NB4 (cell line): Measurements from ENCODE around the gene PTPN5.

Experiments used
- DNase-seq: peaks from one replicate; pipeline ENCODE4 v3.0.0; 2010; ENCODE audit warnings: low read depth
- H3K4me3 ChIP-seq: one replicate; pipeline ENCODE4 v1.5.1; 2011; ENCODE audit warnings: mild to moderate bottlenecking, low read depth, low read length, moderate library complexity
- CTCF ChIP-seq: IDR thresholded peaks from one replicate; pipeline ENCODE4 v1.5.1; 2012; ENCODE audit warnings: low read depth, low read length
- MAX ChIP-seq: IDR thresholded peaks from 2 replicates; pipeline ENCODE4 v1.6.1; 2011; ENCODE audit warnings: low read depth, low read length
- MYC ChIP-seq: IDR thresholded peaks from 2 replicates; pipeline ENCODE4 v1.6.1; 2011; ENCODE audit warnings: low read depth, low read length
- POLR2A ChIP-seq: IDR thresholded peaks from 2 replicates; pipeline ENCODE4 v1.6.1; 2011; ENCODE audit warnings: mild to moderate bottlenecking; ENCODE audit not compliant: insufficient read length; ENCODE audit errors: extremely low read depth

The PTPN5 gene

GRCh38 chr11:18706330-18707243 lies 85.0 kb downstream of the PTPN5 start:
- no peak overlapping the region for H3K4me3 ChIP-seq
- TF ChIP-seq MAX (no peak), POLR2A (no peak), MYC (no peak), CTCF (no peak)
- no peak for DNase-seq

DNA sequence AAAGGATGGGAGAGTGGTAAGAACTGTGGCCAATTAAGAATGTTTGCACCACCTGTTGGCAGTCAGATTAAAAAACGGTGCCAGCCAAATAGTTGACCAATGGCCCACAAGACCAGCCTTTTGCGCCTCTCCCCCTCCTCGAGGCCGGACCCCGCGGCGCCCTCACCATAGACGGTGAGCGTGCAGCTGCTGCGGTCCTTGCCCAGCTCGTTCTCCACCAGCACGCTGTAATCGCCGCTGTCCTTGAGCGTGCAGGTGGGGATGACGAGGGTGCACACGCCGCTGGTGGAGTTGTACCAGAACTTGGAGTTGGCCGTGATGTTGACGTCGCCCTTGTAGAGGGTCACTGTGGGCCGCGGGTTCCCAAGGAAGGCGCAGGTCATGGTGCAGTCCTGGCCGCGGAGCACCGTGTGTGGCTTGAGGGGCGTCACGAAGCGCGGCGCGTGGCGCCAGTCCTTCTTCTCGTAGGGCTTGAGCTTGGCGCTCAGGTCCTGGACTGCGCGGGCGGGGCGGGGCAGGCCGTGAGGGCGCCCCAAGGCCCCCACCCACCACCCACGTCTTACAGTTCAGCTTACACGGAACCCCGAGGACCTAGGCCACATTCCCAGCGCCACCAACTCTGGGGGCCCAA lies 85.8 kb downstream of the PTPN5 start:
- H3K4me3 ChIP-seq, result no peak overlapping the region
- TF ChIP-seq CTCF (no peak), MYC (no peak), POLR2A (no peak), MAX (no peak)
- no peak for DNase-seq

GRCh38 chr11:18704698-18705097 lies 86.9 kb downstream of the PTPN5 start:
- no peak for DNase-seq
- H3K4me3 ChIP-seq, result no peak overlapping the region
- TF ChIP-seq MAX (no peak), POLR2A (no peak), MYC (no peak), CTCF (no peak)

DNA sequence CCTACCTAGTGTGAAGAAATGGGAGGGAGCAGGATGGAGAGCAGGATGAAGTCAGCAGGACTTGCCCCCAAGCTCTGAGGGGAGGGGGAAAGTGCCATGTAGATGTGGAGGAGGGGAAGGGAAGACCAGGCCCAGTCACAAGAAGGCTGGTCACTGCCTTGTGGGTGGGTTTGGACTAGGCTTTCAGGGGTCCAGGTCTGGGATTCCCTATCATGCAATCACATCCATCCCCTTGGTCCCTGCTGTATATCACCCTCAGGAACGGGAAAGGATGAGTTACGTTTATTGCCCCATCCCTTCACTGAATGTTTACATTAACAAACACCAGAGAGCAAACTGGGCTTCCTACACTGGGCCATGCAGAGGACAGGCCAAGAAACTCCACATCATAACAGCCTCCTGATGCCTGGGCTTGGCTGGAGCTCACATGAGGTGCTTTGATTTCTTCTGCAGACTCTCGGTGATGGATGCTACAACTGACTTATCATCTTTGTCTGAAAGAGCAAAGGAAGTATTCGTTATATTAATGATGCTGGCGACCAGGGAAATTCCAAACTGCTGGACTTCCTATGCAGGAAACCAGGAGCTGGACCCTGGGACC lies 87.5 kb downstream of the PTPN5 start:
- DNase-seq, result no peak
- H3K4me3 ChIP-seq, result no peak overlapping the region
- no peak for TF ChIP-seq MAX
- no peak for TF ChIP-seq CTCF
- TF ChIP-seq POLR2A, result no peak
- no peak for TF ChIP-seq MYC

DNA sequence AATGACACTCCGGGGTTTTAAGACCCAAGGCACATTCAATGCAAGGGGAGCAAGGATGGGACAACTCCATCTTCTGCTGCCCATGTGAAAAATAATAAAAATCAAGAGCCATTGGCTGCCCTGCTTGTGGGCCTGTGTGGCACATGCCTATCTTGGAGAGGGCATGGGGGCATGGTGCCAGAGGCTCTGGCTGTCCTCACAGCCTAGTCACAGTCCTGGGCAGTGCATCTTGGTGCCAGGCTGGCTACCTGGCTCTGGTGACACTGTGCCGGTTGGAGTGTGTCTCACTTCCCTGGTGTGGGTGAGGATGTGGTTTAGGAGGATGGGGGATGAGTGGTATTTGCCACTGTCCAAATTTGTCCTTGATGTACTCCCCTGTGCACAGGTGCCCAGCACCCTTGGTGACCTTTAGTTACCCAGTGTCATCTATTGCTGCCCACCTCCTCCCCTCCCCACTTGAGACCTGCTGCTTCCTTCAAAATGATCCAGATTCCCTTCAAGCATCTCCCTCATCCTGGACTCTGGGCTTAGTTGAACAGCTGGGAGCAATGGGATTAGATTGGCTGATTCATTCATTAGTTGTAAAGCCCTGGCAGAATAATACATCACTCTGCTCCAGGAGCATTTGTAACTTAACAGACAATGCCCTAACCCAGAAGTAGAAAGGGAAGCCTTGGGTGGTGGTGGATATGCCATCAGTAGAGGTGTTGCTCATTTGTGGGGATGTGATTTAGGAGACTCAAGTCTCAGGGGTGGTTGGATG lies 88.4 kb downstream of the PTPN5 start:
- DNase-seq, result no peak
- no peak overlapping the region for H3K4me3 ChIP-seq
- TF ChIP-seq CTCF (no peak), MAX (no peak), MYC (no peak), POLR2A (no peak)
